Thoracic aorta endothelial cell (primary cell): ENCODE data around the gene GRIK4. TPM values are rescaled to one million over a fixed set of nuclear protein-coding genes. Genes with fewer than 3 reads are reported as not detected.

Experiments
- total RNA-seq: library from RNA; depleted of rRNA; stranded (reverse); fragments of >200 nt; gene quantifications from 2 replicates; pipeline ENCODE4 v1.2.3, GENCODE V29; 2012

The GRIK4 gene
- under 0.01 and 0.07 TPM in 2 replicates for total RNA-seq

GRCh38 chr11:120511116-120511819 lies at the start of gene GRIK4:
TSS of gene GRIK4 (plus strand) at chr11:120511748. CDS start at chr11:120660319, 148,571 bp downstream.

GRCh38 chr11:121023848-121024751 lies 512.6 kb downstream of the GRIK4 start, which contains the start of gene TBCEL:
TSS of gene TBCEL (plus strand) at chr11:121024102. CDS start at chr11:121045691, 21,589 bp downstream.

Other genes starting within 250 kb of the GRIK4 start
- 8.8 and 9.0 TPM in 2 replicates for gene TLCD5, start 186.4 kb upstream of the GRIK4 start, total RNA-seq
- gene ARHGEF12, start 175.3 kb upstream of the GRIK4 start, total RNA-seq: 176 and 179 TPM in 2 replicates